Measurements from ENCODE around the gene IFT20. TPM values are rescaled to one million over a fixed set of nuclear protein-coding genes. Genes with fewer than 3 reads are reported as not detected.

IFT20 gene
- total RNA-seq, 4 donors from 2014 or later: 34.1 to 56.5 (median 51.4) TPM

- Histone ChIP-seq H3K4me3 (no peak overlapping the region), H3K36me3 (peaks cover 0 to 61% of the 10 kb centered on the region in 2 donors), H3K27ac (no peak overlapping the region), H3K9me3 (no peaks in the 10 kb centered on the region), H3K27me3 (no peaks in the 10 kb centered on the region), H3K4me1 (peaks cover 0 to 3% (median 0%) of the 10 kb centered on the region in 3 donors)
- no peak for ATAC-seq
- 38 to 49% methylated on average over 3 of the region's 3 CpGs for WGBS, 2 donors (ENCODE audit: low coverage in 1 of 2)
- TF ChIP-seq POLR2AphosphoS5 (IDR thresholded peaks at IDR 0.05) (no peak), CTCF (IDR thresholded peaks at IDR 0.05) (no peak), POLR2A (IDR thresholded peaks at IDR 0.05) (no peak), EP300 (IDR thresholded peaks at IDR 0.05) (no peak)
These were observed 7.6 kb downstream of the IFT20 start for GRCh38 chr17:28327709-28328108.

- no peaks in the 10 kb centered on the region for H3K4me1 ChIP-seq
- 70 to 92% methylated on average over 2 to 4 of the region's 9 CpGs for WGBS, 2 donors (ENCODE audit: low coverage in 1 of 2)
- ATAC-seq: no peak
These were observed 8.2 kb downstream of the IFT20 start for GRCh38 chr17:28327031-28327607.

GRCh38 chr17:28326114-28326513 lies 9.2 kb downstream of the IFT20 start:
- Histone ChIP-seq H3K27ac (no peak overlapping the region), H3K27me3 (no peaks in the 10 kb centered on the region), H3K9me3 (no peaks in the 10 kb centered on the region), H3K4me3 (no peak overlapping the region), H3K4me1 (no peaks in the 10 kb centered on the region), H3K36me3 (peaks cover 0 to 51% of the 10 kb centered on the region in 2 donors)
- no peak for ATAC-seq
- 50 to 75% methylated on average over 1 to 7 of the region's 7 CpGs for WGBS, 2 donors (ENCODE audit: low coverage in 1 of 2)
- TF ChIP-seq CTCF (IDR thresholded peaks at IDR 0.05): no peak

More at GRCh38 chr17:28327031-28327607, 8.2 kb downstream of the IFT20 start:
- Histone ChIP-seq H3K36me3 (peaks cover 0 to 61% of the 10 kb centered on the region in 2 donors), H3K9me3 (no peaks in the 10 kb centered on the region), H3K4me3 (no peak overlapping the region), H3K27ac (no peak overlapping the region), H3K27me3 (no peaks in the 10 kb centered on the region)
- TF ChIP-seq POLR2AphosphoS5 (IDR thresholded peaks at IDR 0.05) (no peak), EP300 (IDR thresholded peaks at IDR 0.05) (no peak), POLR2A (IDR thresholded peaks at IDR 0.05) (no peak), CTCF (IDR thresholded peaks at IDR 0.05) (no peak)

GRCh38 chr17:28325211-28325610 lies 10.1 kb downstream of the IFT20 start:
- Histone ChIP-seq H3K4me3 (no peak overlapping the region), H3K36me3 (peaks cover 0 to 42% of the 10 kb centered on the region in 2 donors), H3K4me1 (peaks cover 0 to 2% (median 0%) of the 10 kb centered on the region in 3 donors), H3K27me3 (no peaks in the 10 kb centered on the region), H3K9me3 (no peaks in the 10 kb centered on the region), H3K27ac (no peak overlapping the region)
- no peak for ATAC-seq
- TF ChIP-seq POLR2AphosphoS5 (IDR thresholded peaks at IDR 0.05): no peak
- TF ChIP-seq EP300 (IDR thresholded peaks at IDR 0.05): no peak
- no peak for TF ChIP-seq POLR2A (IDR thresholded peaks at IDR 0.05)
- TF ChIP-seq CTCF (IDR thresholded peaks at IDR 0.05): no peak
- 38 to 44% methylated on average over 5 of the region's 5 CpGs for WGBS, 2 donors (ENCODE audit: low coverage in 1 of 2)

- no peak for ATAC-seq
- Histone ChIP-seq H3K27me3 (no peaks in the 10 kb centered on the region), H3K9me3 (no peaks in the 10 kb centered on the region), H3K36me3 (peaks cover 0 to 37% of the 10 kb centered on the region in 2 donors), H3K4me3 (no peak overlapping the region), H3K4me1 (peaks cover 0 to 6% (median under 1%) of the 10 kb centered on the region in 3 donors), H3K27ac (no peak overlapping the region)
- 81 to 85% methylated on average over 3 of the region's 3 CpGs for WGBS, 2 donors (ENCODE audit: low coverage in 1 of 2)
- no peak for TF ChIP-seq POLR2AphosphoS5 (IDR thresholded peaks at IDR 0.05)
- no peak for TF ChIP-seq EP300 (IDR thresholded peaks at IDR 0.05)
- no peak for TF ChIP-seq POLR2A (IDR thresholded peaks at IDR 0.05)
These were observed 10.5 kb downstream of the IFT20 start for GRCh38 chr17:28324781-28325180.

All from gastroesophageal sphincter (tissue), 4 donors.